Superior temporal gyrus (tissue), 1 donor: Measurements from ENCODE around the gene OR8K5.
"Not testable (repeated sequence)": the region's sequence is repeated elsewhere in the genome, so short reads cannot be mapped to it uniquely, and the experiment has no call there.

Experiments used
- DNase-seq: peaks from one replicate; pipeline ENCODE4 v3.0.0-alpha.2; 2016; ENCODE audit errors: extremely low spot score

The OR8K5 gene, protein sequence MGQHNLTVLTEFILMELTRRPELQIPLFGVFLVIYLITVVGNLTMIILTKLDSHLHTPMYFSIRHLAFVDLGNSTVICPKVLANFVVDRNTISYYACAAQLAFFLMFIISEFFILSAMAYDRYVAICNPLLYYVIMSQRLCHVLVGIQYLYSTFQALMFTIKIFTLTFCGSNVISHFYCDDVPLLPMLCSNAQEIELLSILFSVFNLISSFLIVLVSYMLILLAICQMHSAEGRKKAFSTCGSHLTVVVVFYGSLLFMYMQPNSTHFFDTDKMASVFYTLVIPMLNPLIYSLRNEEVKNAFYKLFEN

GRCh38 chr11:56160217-56160616 lies at the start of gene OR8K5:
Gene OR8K5 (minus strand): TSS chr11:56160317. CDS start chr11:56160317, 0 bp downstream.
- no peak for DNase-seq

- DNase-seq = no peak
Observed at GRCh38 chr11:56207790-56208189, 47.7 kb upstream of the OR8K5 start.

GRCh38 chr11:56197367-56197766 lies 37.2 kb upstream of the OR8K5 start:
- DNase-seq = no peak

- DNase-seq = no peak
Observed at GRCh38 chr11:56196705-56197104, 36.6 kb upstream of the OR8K5 start.

DNA sequence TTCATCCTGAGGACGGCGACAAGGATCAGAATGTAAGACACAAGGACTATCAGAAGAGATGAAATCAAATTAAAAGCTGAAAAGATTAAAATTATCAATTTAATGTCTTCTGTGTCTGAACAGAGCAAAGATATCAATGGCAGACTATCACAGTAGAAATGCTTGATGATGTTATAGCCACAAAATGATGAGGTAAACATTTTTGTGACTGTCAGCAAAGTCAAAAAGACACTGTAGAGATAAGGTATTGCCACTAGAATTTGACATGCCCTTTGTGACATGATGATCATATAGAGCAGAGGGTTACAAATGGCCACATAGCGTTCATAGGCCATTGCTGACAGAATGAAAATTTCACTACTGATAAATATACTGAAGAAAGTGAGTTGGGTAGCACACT lies 28.5 kb upstream of the OR8K5 start:
- no peak for DNase-seq

- DNase-seq = no peak
Observed at GRCh38 chr11:56183459-56183858, 23.3 kb upstream of the OR8K5 start.

DNA sequence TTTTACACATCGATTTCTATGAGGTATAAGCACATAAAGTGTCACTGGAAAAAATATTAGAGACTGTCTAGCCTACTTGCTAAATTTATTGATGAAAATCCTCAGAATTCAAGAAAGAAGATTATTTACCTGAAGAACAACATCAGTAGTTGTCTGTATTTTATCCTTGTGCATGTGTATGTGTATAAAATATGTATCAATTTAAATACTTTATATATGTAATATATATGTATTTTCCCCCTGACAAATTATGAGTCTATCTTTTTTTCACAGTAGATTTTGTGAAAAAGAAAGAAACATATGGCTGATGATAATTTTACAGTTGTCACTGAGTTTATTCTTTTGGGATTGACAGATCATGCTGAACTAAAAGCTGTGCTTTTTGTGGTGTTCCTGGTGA lies 16.2 kb upstream of the OR8K5 start, which contains the start of gene OR5J2:
TSS of gene OR5J2 (plus strand) at position 301 of the 400 bp plus-strand sequence. CDS start at position 301, 0 bp downstream.
- DNase-seq = no peak

- no peak for DNase-seq
Observed at GRCh38 chr11:56172256-56172830, 12.2 kb upstream of the OR8K5 start.

DNA sequence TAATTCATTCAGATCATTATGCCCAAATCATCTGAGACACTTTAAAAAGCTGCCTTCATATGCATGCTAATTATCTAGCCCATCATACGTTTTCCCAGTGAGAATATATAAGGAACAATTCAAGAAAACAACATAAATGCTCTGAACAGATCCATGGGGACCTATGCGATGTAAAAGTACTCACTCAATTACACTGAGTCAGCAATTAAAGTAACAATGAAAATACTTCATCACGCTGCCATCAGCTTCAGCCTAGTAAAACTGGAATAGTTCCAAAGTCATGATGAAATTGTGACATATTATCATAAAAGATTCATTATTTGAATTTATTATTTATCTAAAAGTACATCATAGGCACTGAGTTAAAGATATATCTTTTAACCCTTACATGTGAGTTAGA lies 3.7 kb upstream of the OR8K5 start:
- DNase-seq = no peak

DNA sequence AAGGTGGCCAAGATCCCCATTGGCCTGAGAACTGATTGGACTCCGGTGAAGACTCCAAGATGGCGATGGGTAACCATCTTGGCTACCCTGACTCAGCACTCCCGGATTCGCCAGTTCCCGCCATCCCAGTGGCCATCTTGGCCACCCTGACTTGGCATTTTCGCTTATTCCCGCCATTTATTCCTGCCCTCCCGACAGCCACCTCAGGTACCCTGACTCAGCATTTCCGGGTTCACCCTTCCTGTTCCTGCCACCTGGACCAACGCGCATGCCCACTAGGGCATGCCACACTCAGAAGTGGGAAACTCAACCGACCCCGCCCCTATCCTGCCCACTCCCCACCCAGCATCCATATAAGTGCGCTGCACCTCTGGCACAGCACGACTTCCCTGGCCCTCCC lies 7.8 kb downstream of the OR8K5 start:
- no peak for DNase-seq

GRCh38 chr11:56151376-56151775 lies 8.7 kb downstream of the OR8K5 start:
- DNase-seq = no peak

GRCh38 chr11:56143681-56144080 lies 16.4 kb downstream of the OR8K5 start:
- DNase-seq = not testable (repeated sequence)

GRCh38 chr11:56140151-56140661 lies 19.9 kb downstream of the OR8K5 start, which contains the start of gene OR8J3:
Gene OR8J3 (minus strand): TSS chr11:56140201. CDS start chr11:56137718, 2,483 bp downstream.
- no peak for DNase-seq

DNA sequence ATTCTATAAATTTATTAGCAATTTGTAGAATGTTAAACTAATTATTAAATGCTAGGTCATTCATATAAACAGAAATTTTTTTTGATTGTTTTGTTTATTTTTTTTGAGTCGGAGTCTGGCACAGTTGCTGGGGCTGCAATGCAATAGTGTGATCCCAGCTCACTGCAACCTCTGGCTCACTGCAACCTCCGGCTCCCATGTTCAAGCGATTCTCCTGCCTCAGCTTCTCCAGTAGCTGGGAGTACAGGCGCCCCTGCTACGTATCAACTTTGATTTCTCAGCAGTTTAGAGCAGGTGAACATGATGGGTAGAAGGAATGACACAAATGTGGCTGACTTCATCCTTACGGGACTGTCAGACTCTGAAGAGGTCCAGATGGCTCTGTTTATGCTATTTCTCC lies 38.0 kb downstream of the OR8K5 start, which contains the start of gene OR8H3:
TSS of gene OR8H3 (plus strand) at position 301 of the 400 bp plus-strand sequence. CDS start at position 301, 0 bp downstream.
- no peak for DNase-seq
